ENCODE measurements around the gene GCFC2. TPM values are rescaled to one million over a fixed set of nuclear protein-coding genes. Genes with fewer than 3 reads are reported as not detected.
"Not testable (repeated sequence)": the region's sequence is repeated elsewhere in the genome, so short reads cannot be mapped to it uniquely, and the experiment has no call there.

The GCFC2 gene
- 10.6 TPM for polyA plus RNA-seq (2013, experiment 1 of 2; ENCODE audit: insufficient read length)
- polyA plus RNA-seq (2013, experiment 2 of 2; ENCODE audit: insufficient read length) = 10.6 TPM

GRCh38 chr2:75710577-75711253 lies at the start of gene GCFC2:
Gene GCFC2, minus strand, starts transcription at chr2:75710915. Its CDS starts 60 bp downstream, at chr2:75710855.
- peak; percentile 89 for DNase-seq

GRCh38 chr2:75752828-75753227 lies 42.1 kb upstream of the GCFC2 start:
- DNase-seq = no peak

GRCh38 chr2:75751824-75752468 lies 41.2 kb upstream of the GCFC2 start:
- no peak for DNase-seq

GRCh38 chr2:75751360-75751759 lies 40.6 kb upstream of the GCFC2 start:
- no peak for DNase-seq

GRCh38 chr2:75737961-75738360 lies 27.2 kb upstream of the GCFC2 start:
- DNase-seq = no peak

GRCh38 chr2:75736276-75736675 lies 25.6 kb upstream of the GCFC2 start:
- DNase-seq = no peak

GRCh38 chr2:75729861-75730260 lies 19.1 kb upstream of the GCFC2 start:
- DNase-seq = no peak

GRCh38 chr2:75728614-75729419 lies 18.1 kb upstream of the GCFC2 start:
- DNase-seq = no peak

- DNase-seq = no peak
Measured at GRCh38 chr2:75722687-75723086, 12.0 kb upstream of the GCFC2 start.

GRCh38 chr2:75720525-75720924 lies 9.8 kb upstream of the GCFC2 start:
- DNase-seq = peak; percentile 7

GRCh38 chr2:75719616-75720015 lies 8.9 kb upstream of the GCFC2 start:
- DNase-seq = no peak

GRCh38 chr2:75716406-75716805 lies 5.7 kb upstream of the GCFC2 start:
- peak; percentile 19 for DNase-seq

- DNase-seq = not testable (repeated sequence)
Measured at GRCh38 chr2:75711590-75711989, 875 bp upstream of the GCFC2 start.

GRCh38 chr2:75710220-75710576 lies 517 bp downstream of the GCFC2 start:
- no peak for DNase-seq

GRCh38 chr2:75709297-75709696 lies 1.4 kb downstream of the GCFC2 start:
- DNase-seq = no peak

- DNase-seq = no peak
Measured at GRCh38 chr2:75707901-75708300, 2.8 kb downstream of the GCFC2 start.

GRCh38 chr2:75705921-75706320 lies 4.8 kb downstream of the GCFC2 start:
- DNase-seq = peak; percentile 14

GRCh38 chr2:75703589-75704287 lies 7.0 kb downstream of the GCFC2 start:
- no peak for DNase-seq

GRCh38 chr2:75702593-75702992 lies 8.1 kb downstream of the GCFC2 start:
- DNase-seq = no peak

GRCh38 chr2:75698918-75699317 lies 11.8 kb downstream of the GCFC2 start:
- DNase-seq = peak; percentile 40

- DNase-seq = no peak
Measured at GRCh38 chr2:75688196-75688595, 22.5 kb downstream of the GCFC2 start.

GRCh38 chr2:75683430-75683829 lies 27.3 kb downstream of the GCFC2 start:
- DNase-seq = not testable (repeated sequence)

GRCh38 chr2:75680402-75680801 lies 30.3 kb downstream of the GCFC2 start:
- no peak for DNase-seq

Measured in fibroblast of skin of scalp (primary cell).